Parathyroid adenoma (tissue), 2 donors: ENCODE data around the gene TOM1.
A peak's percentile ranks its signal among the peaks of the same experiment; 100 is the strongest.

ENCODE experiments used
- H2AFZ ChIP-seq: fragments of 300-600 bp; sonication (generic); one replicate; pipeline ENCODE4 v1.7.0; 2017; ENCODE audit warnings: antibody characterized with exemption, mild to moderate bottlenecking
- H3K27ac ChIP-seq: fragments of 300-600 bp; sonication (generic); one replicate; pipeline ENCODE4 v1.7.0; 2017
- H3K27me3 ChIP-seq: fragments of 300-600 bp; sonication (generic); one replicate; pipeline ENCODE4 v1.7.0; 2017; ENCODE audit warnings: low read length; ENCODE audit not compliant: control insufficient read depth, insufficient read depth
- H3K36me3 ChIP-seq: fragments of 300-600 bp; sonication (generic); one replicate; pipeline ENCODE4 v1.7.0; 2017; ENCODE audit warnings: low read length; ENCODE audit not compliant: control insufficient read depth, insufficient read depth
- H3K4me1 ChIP-seq: fragments of 300-600 bp; sonication (generic); one replicate; pipeline ENCODE4 v1.7.0; 2017; ENCODE audit warnings: control low read depth
- H3K4me2 ChIP-seq: fragments of 300-600 bp; sonication (generic); one replicate; pipeline ENCODE4 v1.7.0; 2017; ENCODE audit warnings: low read length
- H3K4me3 ChIP-seq: fragments of 300-600 bp; sonication (generic); one replicate; pipeline ENCODE4 v1.7.0; 2017; ENCODE audit warnings: low read depth, low read length
- H3K79me2 ChIP-seq: fragments of 300-600 bp; sonication (generic); one replicate; pipeline ENCODE4 v1.7.0; 2017; ENCODE audit warnings: control low read depth
- H3K9ac ChIP-seq: fragments of 300-600 bp; sonication (generic); one replicate; pipeline ENCODE4 v1.7.0; 2017; ENCODE audit warnings: mild to moderate bottlenecking
- H3K9me3 ChIP-seq: fragments of 300-600 bp; sonication (generic); one replicate; pipeline ENCODE4 v1.7.0; 2017; ENCODE audit warnings: low read length; ENCODE audit not compliant: control insufficient read depth
- TF ChIP-seq, protein P1 (sequence below): fragments of 300-600 bp; sonication (generic); IDR thresholded peaks from one replicate; pipeline ENCODE4 v1.7.0; 2017; ENCODE audit warnings: antibody characterized with exemption, mild to moderate bottlenecking
- donor health status: primary hyperparathyroidism.

Gene TOM1

DNA sequence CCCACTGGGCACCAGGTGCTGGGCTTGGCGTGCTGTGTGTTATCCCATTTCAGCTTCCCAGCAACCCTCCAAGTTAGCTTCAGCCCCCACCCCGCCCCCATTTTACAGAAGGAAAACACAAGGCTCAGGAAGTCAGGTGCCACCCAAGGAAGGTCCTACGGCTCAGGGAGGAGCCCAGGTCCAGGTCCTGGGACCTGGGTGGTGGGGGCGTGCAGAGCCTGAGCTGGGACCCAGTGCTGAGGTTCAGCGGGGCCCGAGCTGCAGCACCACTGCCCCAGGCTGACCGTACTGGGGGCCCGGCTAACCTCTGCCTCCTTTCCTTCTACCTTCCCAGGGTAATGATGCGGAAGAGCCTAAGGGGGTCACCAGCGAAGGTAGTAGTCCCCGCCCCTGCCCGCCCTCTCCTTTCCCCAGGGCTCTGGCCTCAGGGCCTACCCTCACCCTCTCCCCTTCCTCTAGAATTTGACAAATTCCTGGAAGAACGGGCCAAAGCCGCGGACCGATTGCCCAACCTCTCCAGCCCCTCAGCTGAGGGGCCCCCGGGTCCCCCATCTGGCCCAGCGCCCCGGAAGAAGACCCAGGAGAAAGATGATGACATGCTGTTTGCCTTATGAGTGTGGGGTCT is 47.0 kb downstream of the TOM1 start:
- no peak overlapping the region for H3K4me2 ChIP-seq
- H3K4me1 ChIP-seq: peaks cover 13% of the 10 kb centered on the region
- H3K27me3 ChIP-seq: no peaks in the 10 kb centered on the region
- no peak overlapping the region for H3K4me3 ChIP-seq
- no peak overlapping the region for H3K27ac ChIP-seq
- no peaks in the 10 kb centered on the region for H3K9me3 ChIP-seq
- no peak overlapping the region for H3K9ac ChIP-seq
- TF ChIP-seq, protein P1, sequence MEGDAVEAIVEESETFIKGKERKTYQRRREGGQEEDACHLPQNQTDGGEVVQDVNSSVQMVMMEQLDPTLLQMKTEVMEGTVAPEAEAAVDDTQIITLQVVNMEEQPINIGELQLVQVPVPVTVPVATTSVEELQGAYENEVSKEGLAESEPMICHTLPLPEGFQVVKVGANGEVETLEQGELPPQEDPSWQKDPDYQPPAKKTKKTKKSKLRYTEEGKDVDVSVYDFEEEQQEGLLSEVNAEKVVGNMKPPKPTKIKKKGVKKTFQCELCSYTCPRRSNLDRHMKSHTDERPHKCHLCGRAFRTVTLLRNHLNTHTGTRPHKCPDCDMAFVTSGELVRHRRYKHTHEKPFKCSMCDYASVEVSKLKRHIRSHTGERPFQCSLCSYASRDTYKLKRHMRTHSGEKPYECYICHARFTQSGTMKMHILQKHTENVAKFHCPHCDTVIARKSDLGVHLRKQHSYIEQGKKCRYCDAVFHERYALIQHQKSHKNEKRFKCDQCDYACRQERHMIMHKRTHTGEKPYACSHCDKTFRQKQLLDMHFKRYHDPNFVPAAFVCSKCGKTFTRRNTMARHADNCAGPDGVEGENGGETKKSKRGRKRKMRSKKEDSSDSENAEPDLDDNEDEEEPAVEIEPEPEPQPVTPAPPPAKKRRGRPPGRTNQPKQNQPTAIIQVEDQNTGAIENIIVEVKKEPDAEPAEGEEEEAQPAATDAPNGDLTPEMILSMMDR: no peak
- H3K36me3 ChIP-seq: no peaks in the 10 kb centered on the region
- no peak overlapping the region for H2AFZ ChIP-seq
- no peaks in the 10 kb centered on the region for H3K79me2 ChIP-seq

- Histone ChIP-seq H3K36me3 (no peaks in the 10 kb centered on the region), H3K9ac (no peak overlapping the region), H3K27ac (no peak overlapping the region), H3K27me3 (no peaks in the 10 kb centered on the region), H3K4me2 (no peak overlapping the region), H2AFZ (no peak overlapping the region), H3K4me3 (no peak overlapping the region), H3K9me3 (no peaks in the 10 kb centered on the region), H3K4me1 (peaks cover 11% of the 10 kb centered on the region), H3K79me2 (no peaks in the 10 kb centered on the region)
- TF ChIP-seq, protein P1: no peak
Measured at GRCh38 chr22:35347462-35347861, 47.8 kb downstream of the TOM1 start.

DNA sequence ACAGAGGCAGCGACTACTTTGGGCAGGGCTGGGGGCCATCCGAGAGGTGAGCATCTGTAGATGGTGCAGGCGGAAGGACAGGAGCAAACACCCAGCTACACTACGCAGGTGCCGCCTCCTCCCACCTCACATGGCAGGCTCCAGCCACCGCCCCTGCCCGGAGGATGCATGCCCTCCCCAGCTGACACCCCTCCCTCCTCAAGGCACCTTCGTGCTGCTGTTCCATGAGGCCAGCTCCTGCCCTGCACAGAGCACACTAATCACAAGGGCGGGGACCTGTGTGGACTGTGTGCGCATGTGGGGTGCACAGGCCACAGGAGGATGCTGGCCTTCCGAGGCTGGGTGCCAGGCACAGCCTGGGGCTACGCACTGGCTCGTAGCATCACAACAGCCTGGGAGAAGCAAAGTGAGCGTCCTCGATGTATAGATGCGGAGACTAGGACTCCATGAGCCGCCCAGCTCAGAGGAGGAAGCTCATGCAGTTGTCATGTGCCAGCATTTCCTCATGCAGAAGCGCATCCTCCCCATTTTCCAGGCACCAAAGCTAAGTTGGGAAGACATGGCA is 48.4 kb downstream of the TOM1 start:
- Histone ChIP-seq H3K9ac (no peak overlapping the region), H3K36me3 (no peaks in the 10 kb centered on the region), H3K9me3 (no peaks in the 10 kb centered on the region), H3K4me2 (no peak overlapping the region), H3K79me2 (no peaks in the 10 kb centered on the region), H2AFZ (no peak overlapping the region), H3K27me3 (no peaks in the 10 kb centered on the region), H3K4me1 (peaks cover 11% of the 10 kb centered on the region), H3K4me3 (no peak overlapping the region), H3K27ac (no peak overlapping the region)
- TF ChIP-seq, protein P1: no peak

- Histone ChIP-seq H3K79me2 (no peaks in the 10 kb centered on the region), H3K4me3 (no peak overlapping the region), H3K4me1 (peaks cover 11% of the 10 kb centered on the region), H2AFZ (no peak overlapping the region), H3K36me3 (no peaks in the 10 kb centered on the region), H3K27ac (no peak overlapping the region), H3K4me2 (no peak overlapping the region), H3K27me3 (no peaks in the 10 kb centered on the region), H3K9ac (no peak overlapping the region), H3K9me3 (no peaks in the 10 kb centered on the region)
- TF ChIP-seq, protein P1: no peak
Measured at GRCh38 chr22:35348703-35349102, 49.0 kb downstream of the TOM1 start.

DNA sequence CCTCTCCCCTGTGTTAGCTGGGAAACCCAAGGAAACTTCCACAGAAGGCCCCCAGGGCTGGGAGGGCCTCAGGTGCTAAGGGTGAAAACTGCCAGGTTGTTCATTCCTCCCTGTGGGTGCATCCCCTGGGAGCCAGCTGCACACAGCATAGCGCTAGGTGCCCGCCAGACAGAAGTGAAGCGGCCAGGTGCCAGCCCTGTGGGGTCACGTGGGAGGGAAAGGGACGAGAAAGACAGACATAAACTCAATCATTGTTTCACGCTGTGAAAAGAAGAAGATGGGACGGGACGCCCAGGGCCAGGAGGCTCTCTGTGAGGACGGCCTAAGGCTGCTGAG is 49.6 kb downstream of the TOM1 start:
- Histone ChIP-seq H3K4me1 (peaks cover 11% of the 10 kb centered on the region), H3K9me3 (no peaks in the 10 kb centered on the region), H3K79me2 (no peaks in the 10 kb centered on the region), H2AFZ (no peak overlapping the region), H3K4me3 (no peak overlapping the region), H3K27ac (peak overlapping the region; percentile 47), H3K27me3 (no peaks in the 10 kb centered on the region), H3K4me2 (no peak overlapping the region), H3K36me3 (no peaks in the 10 kb centered on the region), H3K9ac (no peak overlapping the region)
- TF ChIP-seq, protein P1: no peak
